Measurements from ENCODE around the gene HDAC9.

HDAC9 gene

GRCh38 chr7:18458830-18459229 lies 36.7 kb upstream of the HDAC9 start:
- no peak overlapping the region for H2BK120ac ChIP-seq (ENCODE audit: low read depth, low read length)
- H3K79me1 ChIP-seq (ENCODE audit: low read length), result no peaks in the 10 kb centered on the region
- H3K56ac ChIP-seq (ENCODE audit: low read length), result no peak overlapping the region
- no peak overlapping the region for H2BK15ac ChIP-seq (replicated peaks; ENCODE audit: low read depth)
- H3K18ac ChIP-seq (ENCODE audit: low read length), result no peak overlapping the region
- H2BK5ac ChIP-seq (ENCODE audit: low read length), result no peak overlapping the region
- H3K4me1 ChIP-seq (ENCODE audit: control insufficient read depth, low read depth, low read length), result no peaks in the 10 kb centered on the region
- H2AK5ac ChIP-seq (ENCODE audit: low read length), result no peak overlapping the region
- no peak for DNase-seq
- H3K4ac ChIP-seq (ENCODE audit: low read depth, low read length), result no peak overlapping the region
- no peaks in the 10 kb centered on the region for H3K27me3 ChIP-seq (ENCODE audit: insufficient read depth, low read length, poor library complexity)
- WGBS (ENCODE audit: extremely low coverage, insufficient coverage, low lambda C conversion rate), result no CpG with 5 or more reads among the region's 5 CpGs
- H3K4me2 ChIP-seq (ENCODE audit: low read length), result no peak overlapping the region
- H4K5ac ChIP-seq (ENCODE audit: low read length), result no peak overlapping the region
- H3K23ac ChIP-seq (ENCODE audit: low read length), result no peak overlapping the region
- no peak overlapping the region for H3K27ac ChIP-seq (ENCODE audit: low read depth, low read length)
- no peak overlapping the region for H3K9ac ChIP-seq (ENCODE audit: low read length)
- H3K79me2 ChIP-seq (ENCODE audit: control insufficient read depth, insufficient read depth, low read length), result no peaks in the 10 kb centered on the region
- H3K4me3 ChIP-seq (ENCODE audit: low read length), result no peak overlapping the region
- no peaks in the 10 kb centered on the region for H3K36me3 ChIP-seq (ENCODE audit: control insufficient read depth, insufficient read depth, low read length)
- H4K8ac ChIP-seq (ENCODE audit: low read depth, low read length), result no peak overlapping the region

- Histone ChIP-seq H3K23ac (ENCODE audit: low read length) (no peak overlapping the region), H3K4ac (ENCODE audit: low read depth, low read length) (no peak overlapping the region), H3K27me3 (ENCODE audit: insufficient read depth, low read length, poor library complexity) (no peaks in the 10 kb centered on the region), H3K27ac (ENCODE audit: low read depth, low read length) (no peak overlapping the region), H3K4me1 (ENCODE audit: control insufficient read depth, low read depth, low read length) (no peaks in the 10 kb centered on the region), H3K4me2 (ENCODE audit: low read length) (no peak overlapping the region), H3K56ac (ENCODE audit: low read length) (no peak overlapping the region), H4K5ac (ENCODE audit: low read length) (no peak overlapping the region), H3K4me3 (ENCODE audit: low read length) (no peak overlapping the region), H3K79me1 (ENCODE audit: low read length) (no peaks in the 10 kb centered on the region), H2BK5ac (ENCODE audit: low read length) (no peak overlapping the region), H3K9ac (ENCODE audit: low read length) (no peak overlapping the region), H2BK15ac (replicated peaks; ENCODE audit: low read depth) (no peak overlapping the region), H4K8ac (ENCODE audit: low read depth, low read length) (no peak overlapping the region), H2BK120ac (ENCODE audit: low read depth, low read length) (no peak overlapping the region), H2AK5ac (ENCODE audit: low read length) (no peak overlapping the region), H3K79me2 (ENCODE audit: control insufficient read depth, insufficient read depth, low read length) (no peaks in the 10 kb centered on the region), H3K18ac (ENCODE audit: low read length) (no peak overlapping the region), H3K36me3 (ENCODE audit: control insufficient read depth, insufficient read depth, low read length) (no peaks in the 10 kb centered on the region)
- WGBS (ENCODE audit: extremely low coverage, insufficient coverage, low lambda C conversion rate), result no CpG with 5 or more reads among the region's 5 CpGs
- peak; percentile 18 for DNase-seq
Measured at GRCh38 chr7:18459484-18460245, 35.9 kb upstream of the HDAC9 start.

GRCh38 chr7:18461785-18462467 lies 33.6 kb upstream of the HDAC9 start:
- Histone ChIP-seq H3K18ac (ENCODE audit: low read length) (no peak overlapping the region), H3K27me3 (ENCODE audit: insufficient read depth, low read length, poor library complexity) (no peaks in the 10 kb centered on the region), H3K4ac (ENCODE audit: low read depth, low read length) (no peak overlapping the region), H3K36me3 (ENCODE audit: control insufficient read depth, insufficient read depth, low read length) (no peaks in the 10 kb centered on the region), H3K79me2 (ENCODE audit: control insufficient read depth, insufficient read depth, low read length) (no peaks in the 10 kb centered on the region), H3K23ac (ENCODE audit: low read length) (no peak overlapping the region), H3K4me1 (ENCODE audit: control insufficient read depth, low read depth, low read length) (no peaks in the 10 kb centered on the region), H2BK5ac (ENCODE audit: low read length) (no peak overlapping the region), H3K4me2 (ENCODE audit: low read length) (no peak overlapping the region), H2BK120ac (ENCODE audit: low read depth, low read length) (no peak overlapping the region), H3K9ac (ENCODE audit: low read length) (no peak overlapping the region), H3K4me3 (ENCODE audit: low read length) (no peak overlapping the region), H2BK15ac (replicated peaks; ENCODE audit: low read depth) (no peak overlapping the region), H3K27ac (ENCODE audit: low read depth, low read length) (no peak overlapping the region), H3K56ac (ENCODE audit: low read length) (no peak overlapping the region), H4K5ac (ENCODE audit: low read length) (no peak overlapping the region), H2AK5ac (ENCODE audit: low read length) (no peak overlapping the region), H3K79me1 (ENCODE audit: low read length) (no peaks in the 10 kb centered on the region), H4K8ac (ENCODE audit: low read depth, low read length) (no peak overlapping the region)
- no peak for DNase-seq
- WGBS (ENCODE audit: extremely low coverage, insufficient coverage, low lambda C conversion rate), result no CpG with 5 or more reads among the region's 3 CpGs

- H2AK5ac ChIP-seq (ENCODE audit: low read length), result no peak overlapping the region
- H2BK15ac ChIP-seq (replicated peaks; ENCODE audit: low read depth), result no peak overlapping the region
- no peaks in the 10 kb centered on the region for H3K36me3 ChIP-seq (ENCODE audit: control insufficient read depth, insufficient read depth, low read length)
- no peaks in the 10 kb centered on the region for H3K79me1 ChIP-seq (ENCODE audit: low read length)
- no peak overlapping the region for H3K27ac ChIP-seq (ENCODE audit: low read depth, low read length)
- no peak overlapping the region for H3K4ac ChIP-seq (ENCODE audit: low read depth, low read length)
- no peak overlapping the region for H3K56ac ChIP-seq (ENCODE audit: low read length)
- no peak overlapping the region for H3K9ac ChIP-seq (ENCODE audit: low read length)
- no peak overlapping the region for H3K4me3 ChIP-seq (ENCODE audit: low read length)
- no peak overlapping the region for H3K23ac ChIP-seq (ENCODE audit: low read length)
- no peak overlapping the region for H2BK5ac ChIP-seq (ENCODE audit: low read length)
- no peak overlapping the region for H4K5ac ChIP-seq (ENCODE audit: low read length)
- H3K18ac ChIP-seq (ENCODE audit: low read length), result no peak overlapping the region
- no peak for DNase-seq
- no CpG with 5 or more reads among the region's 1 CpG for WGBS (ENCODE audit: extremely low coverage, insufficient coverage, low lambda C conversion rate)
- no peak overlapping the region for H2BK120ac ChIP-seq (ENCODE audit: low read depth, low read length)
- H3K4me2 ChIP-seq (ENCODE audit: low read length), result no peak overlapping the region
- no peaks in the 10 kb centered on the region for H3K4me1 ChIP-seq (ENCODE audit: control insufficient read depth, low read depth, low read length)
- H3K27me3 ChIP-seq (ENCODE audit: insufficient read depth, low read length, poor library complexity), result no peaks in the 10 kb centered on the region
- no peaks in the 10 kb centered on the region for H3K79me2 ChIP-seq (ENCODE audit: control insufficient read depth, insufficient read depth, low read length)
- no peak overlapping the region for H4K8ac ChIP-seq (ENCODE audit: low read depth, low read length)
Measured at GRCh38 chr7:18464830-18465229, 30.7 kb upstream of the HDAC9 start.

GRCh38 chr7:18467011-18467410 lies 28.5 kb upstream of the HDAC9 start:
- H3K4me2 ChIP-seq (ENCODE audit: low read length), result no peak overlapping the region
- no peak overlapping the region for H3K4ac ChIP-seq (ENCODE audit: low read depth, low read length)
- H3K27me3 ChIP-seq (ENCODE audit: insufficient read depth, low read length, poor library complexity), result no peaks in the 10 kb centered on the region
- H3K4me3 ChIP-seq (ENCODE audit: low read length), result no peak overlapping the region
- H3K9ac ChIP-seq (ENCODE audit: low read length), result no peak overlapping the region
- H3K79me1 ChIP-seq (ENCODE audit: low read length), result no peaks in the 10 kb centered on the region
- H4K8ac ChIP-seq (ENCODE audit: low read depth, low read length), result no peak overlapping the region
- H4K5ac ChIP-seq (ENCODE audit: low read length), result no peak overlapping the region
- H2BK15ac ChIP-seq (replicated peaks; ENCODE audit: low read depth), result no peak overlapping the region
- no peak overlapping the region for H2BK120ac ChIP-seq (ENCODE audit: low read depth, low read length)
- no peaks in the 10 kb centered on the region for H3K4me1 ChIP-seq (ENCODE audit: control insufficient read depth, low read depth, low read length)
- H2BK5ac ChIP-seq (ENCODE audit: low read length), result no peak overlapping the region
- H3K79me2 ChIP-seq (ENCODE audit: control insufficient read depth, insufficient read depth, low read length), result no peaks in the 10 kb centered on the region
- 100% methylated on average over 1 of the region's 1 CpG for WGBS (ENCODE audit: extremely low coverage, insufficient coverage, low lambda C conversion rate)
- no peak overlapping the region for H3K56ac ChIP-seq (ENCODE audit: low read length)
- H2AK5ac ChIP-seq (ENCODE audit: low read length), result no peak overlapping the region
- H3K23ac ChIP-seq (ENCODE audit: low read length), result no peak overlapping the region
- H3K36me3 ChIP-seq (ENCODE audit: control insufficient read depth, insufficient read depth, low read length), result no peaks in the 10 kb centered on the region
- DNase-seq, result no peak
- H3K27ac ChIP-seq (ENCODE audit: low read depth, low read length), result no peak overlapping the region
- H3K18ac ChIP-seq (ENCODE audit: low read length), result no peak overlapping the region

Measured in mesendoderm (in vitro differentiated cells).